Adipose tissue (tissue), 3 donors: ENCODE results near the gene CCDC159. TPM values are rescaled to one million over a fixed set of nuclear protein-coding genes. Genes with fewer than 3 reads are reported as not detected.

Experiments used
- H3K27ac ChIP-seq: one replicate; pipeline ENCODE4 v1.5.1; 2013; ENCODE audit warnings: low read depth, low read length
- WGBS, 3 donors: extraction: QIAGEN DNeasy Blood & Tissue Kit; methylation state at CpG; one replicate each; pipeline ENCODE4 v1.1.7; 2013; 5-methylcytosine and 5-hydroxymethylcytosine counted together
- polyA plus RNA-seq, 3 donors: library from polyadenylated mRNA; stranded (reverse); fragments of 200-250 nt; gene quantifications; one replicate each; pipeline ENCODE4 v1.2.3, GENCODE V29; 2013
- donor health status: healthy with polysubstance abuse.
- donor health status: Bipolar disorder and iron deficiency.
- donor health status: healthy.

CCDC159 gene
- polyA plus RNA-seq, 3 donors = 15.8 to 43.5 (median 20.9) TPM

DNA sequence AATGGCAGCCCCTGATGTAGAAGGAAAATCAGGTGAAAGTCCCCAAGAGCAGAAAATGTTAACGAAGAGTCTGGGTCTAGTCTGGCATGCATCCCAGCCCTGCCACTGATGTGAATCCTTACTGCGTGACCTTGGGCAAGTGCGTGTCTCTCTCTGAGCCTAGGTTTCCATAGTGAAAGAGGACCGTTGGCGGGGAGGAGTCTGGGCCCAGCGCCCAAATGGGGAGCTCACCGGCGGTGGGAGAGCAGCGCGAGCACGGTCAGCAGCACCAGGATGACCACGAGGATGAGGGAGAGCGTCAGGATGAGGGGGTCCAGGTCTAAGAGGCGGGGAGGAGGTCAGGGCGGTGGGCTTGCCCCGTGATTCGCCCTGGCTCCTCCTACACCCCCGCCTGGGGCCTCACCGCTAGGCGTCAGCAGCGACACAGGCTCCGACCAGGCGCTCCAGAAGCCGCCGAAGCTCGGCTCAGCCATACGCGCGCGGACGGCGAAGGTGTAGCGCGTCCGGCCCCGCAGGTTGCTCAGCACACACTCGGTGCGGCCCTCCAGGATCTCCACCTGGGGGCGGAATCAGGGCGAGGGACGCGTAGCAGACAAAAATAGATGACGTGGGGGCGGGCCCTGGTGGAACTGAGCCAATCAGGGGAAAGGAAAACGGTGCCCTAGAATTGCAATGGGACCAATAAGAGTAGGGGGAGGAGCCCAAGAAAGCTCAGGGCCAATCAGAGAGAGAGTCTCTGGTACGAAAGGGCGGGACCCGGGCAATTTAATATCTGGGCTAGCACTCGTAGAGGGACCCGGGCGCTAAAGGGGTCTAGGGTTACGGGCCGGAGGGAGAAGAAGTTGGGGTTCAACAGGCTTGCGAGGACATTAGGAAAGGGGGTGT lies 34.6 kb downstream of the CCDC159 start:
- 1% methylated on average over 53 to 54 of the region's 54 CpGs for WGBS, 3 donors

DNA sequence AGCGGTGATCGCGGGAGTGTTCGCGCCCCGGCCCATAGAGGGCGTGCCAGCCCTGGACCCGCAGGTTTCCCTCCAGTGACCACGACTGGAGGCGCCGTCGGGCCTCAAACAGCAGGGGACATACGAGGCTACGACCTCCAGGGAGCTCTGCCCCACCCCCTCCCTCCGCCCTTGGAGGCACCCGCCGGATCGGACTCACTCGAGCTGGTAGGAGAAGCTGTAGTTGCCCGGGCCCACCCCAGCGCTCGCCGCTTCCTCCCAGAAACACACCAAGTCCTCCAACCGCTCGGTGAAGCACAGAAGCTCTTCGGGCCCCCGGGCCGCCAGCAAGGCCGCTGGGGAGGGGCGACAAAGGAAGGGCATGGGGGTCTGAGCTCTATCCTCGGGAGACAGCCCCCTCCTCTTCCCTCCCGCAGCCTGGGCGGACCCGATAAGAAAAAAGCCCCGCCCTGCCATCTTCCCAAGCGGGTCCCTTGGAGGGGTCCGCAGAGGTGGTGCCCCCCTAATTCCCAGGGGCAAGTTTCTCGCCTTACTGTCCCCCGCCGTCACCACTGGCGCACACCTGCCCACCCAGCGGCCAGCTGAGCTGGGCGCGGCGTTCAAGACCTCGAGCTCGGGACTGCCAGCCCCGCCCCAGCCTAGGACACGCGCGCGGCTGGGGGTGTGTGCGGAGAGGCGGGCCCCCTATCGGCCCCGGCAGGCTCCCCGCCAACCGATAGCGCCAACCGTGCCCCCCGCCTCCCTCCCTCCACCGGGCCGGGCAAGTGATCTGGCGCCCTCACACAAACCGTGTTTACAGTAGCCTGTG lies 36.8 kb downstream of the CCDC159 start:
- WGBS, 3 donors = 0 to 1% (median 1%) methylated on average over 53 to 65 of the region's 65 CpGs
- no peak overlapping the region for H3K27ac ChIP-seq

More for the DNA sequence above, 34.6 kb downstream of the CCDC159 start:
- H3K27ac ChIP-seq = no peak overlapping the region

DNA sequence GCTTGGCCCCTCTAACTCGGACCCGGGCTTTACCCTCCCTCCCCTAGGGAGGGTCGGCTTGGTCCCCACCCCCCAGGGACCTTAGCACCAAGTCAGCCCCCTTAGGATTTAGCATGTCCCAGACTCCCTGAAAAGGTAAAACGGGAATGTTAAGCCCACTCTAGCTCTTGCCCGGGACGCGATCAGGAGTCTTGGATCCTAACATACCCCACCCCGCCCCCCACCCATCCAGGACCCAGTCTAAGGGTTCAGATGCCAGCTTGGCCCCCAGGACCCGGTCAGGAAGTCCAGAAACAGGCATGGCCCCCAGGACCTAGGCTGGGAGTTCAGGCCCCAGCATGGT lies 37.4 kb downstream of the CCDC159 start:
- 0 to 4% (median 3%) methylated on average over 9 of the region's 9 CpGs for WGBS, 3 donors
- no peak overlapping the region for H3K27ac ChIP-seq

DNA sequence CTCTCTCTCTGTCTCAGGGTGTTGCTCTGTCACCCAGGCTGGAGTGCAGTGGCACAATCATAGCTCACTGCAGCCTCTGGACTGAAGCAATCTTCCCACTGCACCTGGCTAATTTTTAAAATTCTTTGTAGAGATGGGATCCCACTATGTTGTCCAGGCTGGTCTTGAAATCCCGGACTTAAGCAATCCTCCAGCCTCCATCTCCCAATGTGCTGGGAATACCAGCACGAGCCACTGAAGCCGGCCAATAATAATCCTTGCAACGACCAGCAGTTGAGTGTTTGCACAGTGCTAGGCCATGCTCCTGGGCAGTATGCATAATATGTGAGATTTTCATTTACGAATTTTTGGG lies 38.4 kb downstream of the CCDC159 start:
- H3K27ac ChIP-seq = no peak overlapping the region
- 76 to 89% (median 83%) methylated on average over 5 of the region's 5 CpGs for WGBS, 3 donors

DNA sequence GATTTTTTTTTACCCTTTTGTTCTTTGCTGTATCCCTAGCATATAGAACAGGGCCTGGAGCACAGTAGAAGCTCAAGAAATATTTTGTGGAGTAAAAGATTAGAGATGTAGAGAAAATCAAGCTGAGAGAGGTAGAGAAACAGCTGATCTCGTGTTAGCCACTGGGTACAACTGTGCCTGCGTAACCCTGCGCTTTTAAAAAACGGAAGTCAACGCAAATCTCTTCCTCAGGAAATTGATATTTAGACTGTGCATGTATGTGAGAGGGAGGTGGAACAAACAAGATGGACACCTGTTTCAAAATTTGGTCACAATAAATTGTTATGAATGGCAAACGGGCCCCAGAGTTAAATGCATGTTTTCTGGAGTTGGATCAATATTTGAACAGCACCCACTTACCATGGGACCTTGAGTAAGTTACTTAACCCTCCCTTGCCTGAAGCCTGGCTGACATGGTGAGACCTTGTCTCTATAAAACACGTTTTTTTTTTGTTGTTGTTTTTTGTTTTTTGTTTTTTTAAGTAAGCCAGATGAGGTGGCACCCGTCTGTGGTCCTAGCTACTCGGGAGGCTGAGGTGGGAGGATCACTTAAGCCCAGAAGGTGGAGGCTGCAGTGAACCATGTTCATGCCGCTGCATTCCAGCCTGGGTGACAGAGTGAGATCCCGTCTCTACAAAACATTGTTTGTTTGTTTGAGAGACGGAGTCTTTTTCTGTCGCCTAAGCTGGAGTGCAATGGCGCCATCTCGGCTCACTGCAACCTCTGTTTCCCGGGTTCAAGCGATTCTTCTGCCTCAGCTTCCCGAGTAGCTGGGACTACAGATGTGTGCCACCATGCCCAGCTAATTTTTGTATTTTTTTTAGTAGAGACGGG lies 41.1 kb downstream of the CCDC159 start:
- WGBS, 3 donors = 66 to 70% (median 70%) methylated on average over 19 of the region's 19 CpGs
- no peak overlapping the region for H3K27ac ChIP-seq

DNA sequence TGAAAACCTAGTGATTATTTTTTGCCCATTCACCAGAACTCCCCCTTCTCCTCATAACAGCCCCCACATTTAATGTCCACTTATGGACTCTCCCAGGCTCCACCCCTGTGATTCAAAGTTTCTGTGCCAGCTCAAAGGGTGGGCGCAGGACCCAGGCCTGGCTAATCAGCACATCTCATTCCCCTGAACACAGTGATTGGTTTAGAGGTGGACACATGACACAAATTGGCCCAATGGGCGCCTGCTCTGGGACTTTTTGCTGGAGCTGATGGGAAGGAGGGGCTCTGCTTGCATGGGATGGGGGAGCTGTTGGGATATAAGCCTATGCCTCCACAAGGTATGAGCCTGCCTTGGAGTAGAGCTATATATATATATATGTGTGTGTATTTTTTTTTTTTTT lies 44.0 kb downstream of the CCDC159 start:
- no peak overlapping the region for H3K27ac ChIP-seq
- 93 to 96% (median 93%) methylated on average over 2 of the region's 2 CpGs for WGBS, 3 donors

DNA sequence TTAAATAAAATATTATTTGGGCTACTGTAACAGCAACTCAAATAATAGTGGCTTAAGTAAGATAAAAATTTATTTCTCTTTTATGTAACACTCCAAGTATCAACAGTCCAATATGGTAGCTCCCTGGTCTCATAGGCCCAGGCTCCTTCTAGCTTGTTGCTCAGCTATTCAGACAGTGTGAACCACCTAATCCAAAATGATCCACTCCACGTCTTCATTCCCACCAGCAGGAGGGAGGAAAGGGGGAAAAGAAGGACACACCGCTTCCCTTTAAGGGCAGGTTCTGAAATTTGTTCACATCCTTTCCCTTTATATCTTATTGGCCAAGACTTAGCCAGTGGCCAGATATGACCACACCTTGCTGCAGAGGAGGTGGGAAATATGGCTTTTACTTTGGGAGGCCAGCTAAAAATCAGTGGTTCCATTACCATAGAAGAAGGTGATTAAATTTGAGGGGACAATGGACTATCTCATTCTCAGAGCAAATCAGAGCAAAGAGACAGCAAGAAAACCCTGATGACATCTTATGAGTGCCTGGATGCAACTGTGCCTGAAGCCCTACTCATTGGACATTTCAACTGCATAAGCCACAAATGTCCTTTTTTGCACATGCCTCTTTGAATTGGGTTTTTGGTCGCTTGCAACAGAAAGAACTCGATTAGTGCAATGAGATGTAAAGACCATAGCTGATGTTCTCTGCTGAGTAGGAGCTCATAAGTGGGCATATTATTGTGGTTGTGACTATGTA lies 44.8 kb downstream of the CCDC159 start:
- H3K27ac ChIP-seq = no peak overlapping the region
- 74 to 86% (median 79%) methylated on average over 4 of the region's 4 CpGs for WGBS, 3 donors

DNA sequence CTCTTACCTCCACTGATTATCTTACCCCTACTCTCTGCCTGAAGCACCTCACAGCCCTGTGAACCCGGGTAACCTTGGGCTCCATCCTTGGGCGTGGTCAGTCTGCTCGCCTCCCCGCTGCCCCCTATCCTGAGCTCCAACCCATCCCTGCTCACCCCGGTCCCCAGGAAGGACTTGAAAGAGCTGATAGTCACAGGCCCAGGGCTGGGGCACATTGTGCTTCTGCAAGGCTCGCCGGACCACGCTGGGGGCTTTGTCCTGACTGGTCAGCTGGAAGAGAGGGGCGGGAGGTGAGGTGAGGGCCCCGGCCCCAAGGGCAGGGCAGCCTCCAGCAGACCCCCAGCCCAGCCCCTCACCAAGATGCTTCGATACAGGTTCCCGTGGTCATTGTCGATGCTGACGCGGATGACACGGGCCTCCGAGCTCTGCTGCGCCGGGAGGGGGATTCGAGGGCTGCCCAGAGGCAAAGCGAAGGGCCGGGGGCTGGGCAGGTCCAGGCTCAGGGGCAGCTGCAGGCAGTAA lies 50.8 kb downstream of the CCDC159 start:
- 90 to 92% (median 90%) methylated on average over 22 of the region's 22 CpGs for WGBS, 3 donors
- H3K27ac ChIP-seq = no peak overlapping the region

DNA sequence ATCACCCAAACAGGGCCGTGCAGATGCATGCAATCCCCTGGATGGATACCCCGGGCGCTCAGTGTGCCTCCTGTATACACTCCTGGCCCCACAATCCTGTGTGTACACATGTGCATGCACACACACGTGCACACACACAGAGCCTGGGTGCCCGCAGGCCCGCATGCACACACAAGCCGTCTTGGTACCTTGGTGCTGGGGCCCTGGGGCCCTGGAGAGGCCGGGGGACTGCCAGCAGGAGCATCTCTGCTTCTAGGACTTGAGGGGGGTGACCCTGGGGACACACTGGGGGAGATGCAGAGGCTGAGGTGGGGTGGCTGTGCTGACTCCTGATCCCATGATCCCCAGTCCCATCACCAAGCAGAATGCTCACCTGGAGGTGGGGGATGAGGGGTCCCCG lies 53.3 kb downstream of the CCDC159 start:
- WGBS, 3 donors = 90 to 96% (median 93%) methylated on average over 9 of the region's 9 CpGs
- no peak overlapping the region for H3K27ac ChIP-seq

DNA sequence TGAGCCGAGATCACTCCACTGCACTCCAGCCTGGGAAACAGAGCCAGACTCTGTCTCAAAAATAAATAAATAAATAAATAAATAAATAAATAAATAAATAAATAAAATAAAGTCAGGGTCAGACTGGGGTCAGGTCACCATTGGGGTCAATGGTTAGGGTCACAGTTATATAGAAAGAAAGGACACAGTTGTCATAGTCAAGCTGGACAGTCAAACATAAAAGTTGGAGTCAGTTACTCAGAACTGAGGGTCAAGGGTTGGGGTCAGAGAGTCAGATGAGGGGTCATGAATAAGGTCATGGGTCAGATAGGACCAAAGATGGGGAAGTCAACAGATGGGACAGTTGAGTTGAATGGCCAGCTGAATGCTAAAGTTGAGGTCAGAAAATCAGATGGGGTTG lies 54.5 kb downstream of the CCDC159 start:
- WGBS, 3 donors = 74 to 89% (median 79%) methylated on average over 1 of the region's 1 CpG

DNA sequence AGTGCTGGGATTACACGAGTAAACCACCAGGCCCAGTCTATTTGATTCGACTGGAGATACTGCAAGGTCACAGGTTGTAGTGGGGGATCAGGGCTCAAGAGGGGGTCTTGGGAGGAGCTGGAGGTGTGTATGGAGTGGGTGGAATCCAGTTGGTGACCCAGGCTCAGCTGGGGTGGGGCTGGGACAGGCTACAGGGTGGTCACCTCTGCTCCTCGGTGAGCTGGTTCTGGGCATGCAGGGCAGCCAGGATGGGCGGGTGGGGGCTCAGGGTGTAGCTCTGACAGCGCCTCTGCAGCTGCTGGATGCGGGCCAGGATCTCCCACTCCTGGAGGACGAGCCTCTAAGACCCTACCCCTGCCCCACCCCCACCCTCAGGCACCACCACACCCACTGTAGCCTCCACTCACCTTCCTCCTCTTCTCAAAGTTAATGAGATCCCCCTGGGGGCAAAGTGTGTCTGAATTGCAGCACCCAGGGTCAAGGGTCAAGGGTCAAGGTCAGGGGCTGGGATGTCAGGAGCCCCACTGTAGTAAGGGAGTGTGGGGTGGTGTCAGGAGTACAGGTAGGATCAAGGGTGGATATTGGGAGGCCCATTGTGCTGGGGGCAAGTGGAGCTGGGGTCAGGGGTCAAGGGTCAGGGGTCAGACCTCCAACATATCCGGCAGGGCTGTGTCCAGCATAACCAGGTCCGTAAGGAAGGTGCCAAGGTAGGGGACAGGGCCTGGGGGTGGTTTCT lies 55.7 kb downstream of the CCDC159 start:
- no peak overlapping the region for H3K27ac ChIP-seq
- WGBS, 3 donors = 82 to 89% (median 84%) methylated on average over 8 to 9 of the region's 9 CpGs

More for the DNA sequence above, 54.5 kb downstream of the CCDC159 start:
- H3K27ac ChIP-seq = no peak overlapping the region

Other genes starting within 250 kb of the CCDC159 start
- gene SPC24, start 190.7 kb upstream of the CCDC159 start, polyA plus RNA-seq = 1 to 10 TPM in 1 of 3 donors, under 1 TPM in 2; 0.17 to 2.4 (median 0.30) TPM
- gene KANK2, start 149.0 kb upstream of the CCDC159 start, polyA plus RNA-seq = 100 to 1,000 TPM in 2 of 3 donors, 10 to 100 TPM in 1; 34.3 to 583 (median 148) TPM
- gene ANGPTL8, start 106.9 kb upstream of the CCDC159 start, polyA plus RNA-seq = 100 to 1,000 TPM in 1 of 3 donors, 10 to 100 TPM in 1, 1 to 10 TPM in 1; 7.4 to 108 (median 16.9) TPM
- 100 to 1,000 TPM in 1 of 3 donors, 10 to 100 TPM in 2; 16.2 to 190 (median 57.8) TPM for gene DOCK6, start 84.0 kb upstream of the CCDC159 start, polyA plus RNA-seq
- not detected for gene TSPAN16, start 50.4 kb upstream of the CCDC159 start, polyA plus RNA-seq
- 10 to 100 TPM in 2 of 3 donors, 1 to 10 TPM in 1; 4.6 to 29.6 (median 10.3) TPM for gene RAB3D, start 6.9 kb upstream of the CCDC159 start, polyA plus RNA-seq
- gene TMEM205, start 251 bp upstream of the CCDC159 start, polyA plus RNA-seq = 10 to 100 TPM; 61.4 to 97.8 (median 69.7) TPM
- 10 to 100 TPM in 2 of 3 donors, 1 to 10 TPM in 1; 5.9 to 18.3 (median 17.9) TPM for gene PLPPR2, start 8.9 kb downstream of the CCDC159 start, polyA plus RNA-seq
- gene SWSAP1, start 28.1 kb downstream of the CCDC159 start, polyA plus RNA-seq = 1 to 10 TPM; 1.4 to 2.4 (median 2.1) TPM
- 10 to 100 TPM in 1 of 3 donors, 1 to 10 TPM in 2; 8.0 to 10.5 (median 8.7) TPM for gene EPOR, start 37.8 kb downstream of the CCDC159 start, polyA plus RNA-seq
- 10 to 100 TPM; 12.9 to 30.4 (median 23.6) TPM for gene RGL3, start 72.8 kb downstream of the CCDC159 start, polyA plus RNA-seq
- under 1 TPM in 2 of 3 donors, not detected in 1; 0.15 to 0.30 TPM for gene ODAD3, start 88.6 kb downstream of the CCDC159 start, polyA plus RNA-seq
- 100 to 1,000 TPM; 111 to 154 (median 149) TPM for gene PRKCSH, start 89.1 kb downstream of the CCDC159 start, polyA plus RNA-seq
- under 1 TPM in 1 of 3 donors, not detected in 2; 0.03 TPM for gene ELAVL3, start 134.5 kb downstream of the CCDC159 start, polyA plus RNA-seq
- gene ZNF653, start 159.3 kb downstream of the CCDC159 start, polyA plus RNA-seq = 1 to 10 TPM; 5.8 to 8.0 (median 6.5) TPM
- gene ECSIT, start 182.6 kb downstream of the CCDC159 start, polyA plus RNA-seq = 10 to 100 TPM; 48.1 to 56.4 (median 50.4) TPM
- gene CNN1, start 192.3 kb downstream of the CCDC159 start, polyA plus RNA-seq = 10 to 100 TPM in 2 of 3 donors, 1 to 10 TPM in 1; 4.3 to 39.0 (median 21.4) TPM
- gene ELOF1, start 212.7 kb downstream of the CCDC159 start, polyA plus RNA-seq = 10 to 100 TPM; 52.6 to 55.2 (median 55.1) TPM
- gene ACP5, start 231.1 kb downstream of the CCDC159 start, polyA plus RNA-seq = 10 to 100 TPM in 1 of 3 donors, 1 to 10 TPM in 2; 9.7 to 19.6 (median 9.9) TPM